HG03460 (cell line): ENCODE results near the gene MTHFD1L.
"Not testable (repeated sequence)": the region's sequence is repeated elsewhere in the genome, so short reads cannot be mapped to it uniquely, and the experiment has no call there.

ENCODE experiments used
- ATAC-seq: cut with Tn5 transposase; IDR thresholded peaks from one replicate; pipeline ENCODE4 v1.9.1; 2021; ENCODE audit not compliant: unreplicated experiment

MTHFD1L gene

GRCh38 chr6:151089978-151090377 is 224.5 kb downstream of the MTHFD1L start:
- ATAC-seq, result no peak

- ATAC-seq, result no peak
Measured at GRCh38 chr6:151091571-151091970, 226.1 kb downstream of the MTHFD1L start.

GRCh38 chr6:151092591-151092990 is 227.1 kb downstream of the MTHFD1L start:
- ATAC-seq, result no peak

GRCh38 chr6:151093706-151094105 is 228.2 kb downstream of the MTHFD1L start:
- ATAC-seq, result no peak

- ATAC-seq, result no peak
Measured at GRCh38 chr6:151095538-151096254, 230.2 kb downstream of the MTHFD1L start.

GRCh38 chr6:151096255-151096612 is 230.7 kb downstream of the MTHFD1L start:
- ATAC-seq, result no peak

- no peak for ATAC-seq
Measured at GRCh38 chr6:151096691-151097606, 231.4 kb downstream of the MTHFD1L start.

GRCh38 chr6:151098166-151098565 is 232.7 kb downstream of the MTHFD1L start:
- no peak for ATAC-seq

- no peak for ATAC-seq
Measured at GRCh38 chr6:151100326-151100725, 234.8 kb downstream of the MTHFD1L start.

GRCh38 chr6:151101161-151101815 is 235.8 kb downstream of the MTHFD1L start:
- no peak for ATAC-seq

GRCh38 chr6:151101816-151102694 is 236.6 kb downstream of the MTHFD1L start:
- ATAC-seq, result no peak

- ATAC-seq, result no peak
Measured at GRCh38 chr6:151103266-151103665, 237.8 kb downstream of the MTHFD1L start.

- ATAC-seq, result no peak
Measured at GRCh38 chr6:151107897-151108427, 242.5 kb downstream of the MTHFD1L start.

GRCh38 chr6:151108548-151108947 is 243.0 kb downstream of the MTHFD1L start:
- ATAC-seq, result no peak

GRCh38 chr6:151109361-151109760 is 243.9 kb downstream of the MTHFD1L start:
- ATAC-seq, result no peak

GRCh38 chr6:151109869-151110575 is 244.5 kb downstream of the MTHFD1L start:
- ATAC-seq, result no peak

- ATAC-seq, result no peak
Measured at GRCh38 chr6:151110576-151110905, 245.0 kb downstream of the MTHFD1L start.

GRCh38 chr6:151111670-151112069 is 246.2 kb downstream of the MTHFD1L start:
- no peak for ATAC-seq

GRCh38 chr6:151112130-151112529 is 246.6 kb downstream of the MTHFD1L start:
- no peak for ATAC-seq

GRCh38 chr6:151112884-151113283 is 247.4 kb downstream of the MTHFD1L start:
- ATAC-seq, result not testable (repeated sequence)
